NCI-H1436 (cell line): Measurements from ENCODE around the gene ERLIN1.

Source experiments
- DNase-seq: peaks from one replicate; lab custom pipeline; 2025; lab: John Stamatoyannopoulos, UW

ERLIN1 gene

DNA sequence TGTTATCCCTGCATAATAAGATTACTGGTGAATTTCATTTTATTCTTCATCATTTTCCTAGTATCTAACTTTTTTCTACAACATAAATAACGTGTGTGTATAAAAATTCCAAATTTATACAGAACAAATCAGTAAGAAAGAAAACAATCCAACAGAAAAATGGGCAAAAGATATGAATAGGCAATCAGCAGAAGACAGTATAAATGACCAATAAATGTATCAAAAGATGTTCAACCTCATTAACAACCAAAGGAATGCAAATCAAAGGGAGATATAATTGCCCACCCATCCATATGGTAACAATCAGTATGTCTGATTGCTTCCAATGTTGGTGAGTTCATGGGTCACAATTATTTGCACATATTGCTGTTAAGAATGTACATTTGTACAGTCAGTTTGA is 13.5 kb downstream of the ERLIN1 start:
- DNase-seq, result no peak

DNA sequence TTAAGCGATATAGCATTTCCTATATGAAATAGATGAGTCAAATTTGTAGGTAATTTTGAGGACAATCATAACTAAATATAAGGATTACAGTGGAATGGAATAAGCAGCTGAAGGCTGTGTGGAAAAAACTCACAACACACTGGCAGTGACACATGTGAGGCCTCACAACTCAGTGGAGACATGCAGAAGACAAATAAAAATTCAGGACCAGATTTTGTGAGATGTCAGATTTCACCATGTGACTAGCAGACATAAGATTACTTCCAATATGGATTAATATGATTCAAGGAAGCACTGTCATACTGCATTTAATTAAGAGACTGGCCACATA is 17.6 kb downstream of the ERLIN1 start:
- no peak for DNase-seq

DNA sequence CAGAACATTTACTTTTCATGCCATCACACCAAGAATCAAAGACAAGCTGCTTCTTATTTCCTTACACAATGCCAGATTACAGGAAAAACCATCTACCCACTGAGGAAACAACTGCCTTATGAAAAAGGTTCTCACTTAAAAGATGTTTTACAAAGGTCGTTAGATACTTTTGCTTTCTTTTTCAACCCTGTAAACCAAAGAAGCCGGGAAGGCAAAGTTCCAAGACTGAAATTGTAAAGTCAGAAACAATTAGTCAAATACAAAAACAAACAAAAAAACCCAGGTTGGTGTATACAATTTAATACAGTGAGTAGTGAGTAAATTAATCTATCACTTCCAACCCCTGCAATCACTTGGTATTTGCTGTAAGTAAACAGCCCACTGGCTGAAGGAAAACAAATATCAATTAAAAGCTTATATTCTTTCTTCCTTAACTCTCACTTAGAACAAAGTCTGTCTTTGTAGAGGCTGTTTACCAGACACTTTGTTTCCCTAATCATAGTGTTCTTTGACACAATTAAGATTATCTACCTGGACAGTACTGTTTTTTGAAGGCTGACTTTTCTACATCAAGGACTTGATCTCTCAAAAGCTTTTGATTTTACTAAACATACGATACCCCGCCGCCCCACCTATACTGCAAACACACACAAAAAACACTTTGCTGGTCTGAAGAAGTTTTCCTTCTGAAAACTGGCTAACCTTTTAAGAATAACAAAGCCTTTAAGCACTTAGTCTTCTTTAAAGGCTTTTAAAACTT is 18.1 kb downstream of the ERLIN1 start:
- peak; percentile 6 for DNase-seq

DNA sequence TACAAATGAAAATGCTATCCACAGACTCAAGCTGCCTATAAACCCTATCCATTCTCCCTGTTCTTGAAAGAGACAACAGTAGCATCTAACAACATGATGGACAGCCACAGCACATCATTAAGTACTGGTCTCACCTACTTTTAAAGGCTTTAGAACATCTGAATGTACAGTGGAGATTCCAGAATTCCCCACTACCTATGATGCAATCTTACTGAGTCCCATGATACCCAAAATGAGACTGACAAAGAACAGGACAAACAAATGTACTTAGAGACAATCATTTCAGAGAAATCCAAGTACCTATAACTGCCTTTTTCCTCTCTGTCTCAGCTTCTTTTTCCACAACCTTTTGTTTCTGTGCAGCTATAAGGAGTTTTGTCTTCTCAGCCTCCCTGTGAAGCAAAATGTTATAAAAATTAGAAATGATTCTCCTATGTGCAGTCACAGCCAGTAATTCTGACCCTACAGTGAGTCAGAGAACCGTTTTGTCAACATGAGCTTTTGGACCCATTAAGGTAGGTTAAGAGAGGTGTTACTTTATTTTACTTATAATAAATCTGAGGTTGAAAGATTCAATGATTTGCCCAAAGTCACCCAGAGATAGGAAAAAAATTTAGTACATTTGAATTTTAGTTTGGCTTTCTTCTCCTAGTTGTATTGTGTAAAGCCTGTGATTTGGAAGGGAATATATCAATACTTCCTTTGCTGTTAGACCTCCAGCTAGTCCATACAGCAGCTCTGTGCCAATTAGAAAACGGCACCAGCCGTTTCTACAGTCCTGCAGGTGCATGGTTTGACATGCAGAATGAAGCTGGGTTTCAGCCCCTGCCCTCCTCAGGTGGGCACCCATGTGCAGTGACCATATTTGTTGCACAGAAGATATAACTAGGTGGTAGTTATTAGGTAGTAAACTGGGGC is 21.9 kb downstream of the ERLIN1 start:
- DNase-seq, result no peak

DNA sequence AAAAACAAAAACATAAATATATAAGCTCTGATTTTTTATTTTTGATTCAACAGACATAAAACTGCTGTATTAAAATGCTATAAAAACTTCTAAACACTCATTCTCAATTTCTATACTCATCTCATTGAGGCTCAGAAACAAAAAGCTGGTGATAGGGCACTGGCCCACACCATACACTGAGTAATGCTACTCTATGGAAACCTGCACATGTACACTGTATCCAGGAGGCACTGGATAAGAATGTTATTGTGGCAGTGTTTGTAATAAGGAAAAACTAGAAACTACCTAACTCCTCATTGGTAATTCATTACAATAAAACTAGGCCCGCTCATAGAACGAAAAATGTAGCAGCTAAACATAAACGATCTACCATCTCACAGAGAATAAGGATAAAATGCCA is 23.1 kb downstream of the ERLIN1 start:
- no peak for DNase-seq

DNA sequence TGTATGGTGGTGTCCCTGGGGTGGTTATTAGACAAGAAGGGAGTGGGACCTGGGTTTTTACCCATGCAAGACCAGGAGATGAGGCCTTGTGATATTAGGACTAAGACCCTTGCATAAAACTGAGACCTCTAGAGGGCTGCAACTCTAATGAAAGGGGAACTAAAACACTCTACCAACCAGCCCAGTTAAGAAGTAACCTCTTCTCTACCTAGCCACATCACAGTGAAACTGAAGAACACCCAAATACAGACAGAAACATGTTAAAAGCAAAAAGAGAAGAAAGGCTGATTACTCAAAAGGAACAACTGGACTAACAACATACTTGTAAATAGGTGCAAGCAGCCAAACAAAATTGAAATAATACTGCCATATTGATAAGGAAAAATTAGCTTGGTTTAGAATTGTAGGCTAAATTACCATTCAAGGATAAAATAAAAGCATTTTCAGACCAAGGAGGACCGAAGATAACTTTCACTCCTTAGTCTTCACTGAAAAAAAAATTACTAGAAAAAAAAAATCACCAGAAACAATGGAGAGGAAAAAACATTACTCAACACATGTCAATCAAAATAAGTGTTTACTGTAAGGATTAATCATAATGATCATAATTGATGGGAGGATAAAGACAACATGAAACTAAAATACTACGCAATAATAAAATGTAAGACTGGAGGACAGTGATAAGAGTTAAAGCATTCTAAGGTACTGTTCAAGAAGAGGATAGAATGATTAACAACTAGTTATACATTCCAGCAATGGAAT is 27.6 kb downstream of the ERLIN1 start:
- no peak for DNase-seq

DNA sequence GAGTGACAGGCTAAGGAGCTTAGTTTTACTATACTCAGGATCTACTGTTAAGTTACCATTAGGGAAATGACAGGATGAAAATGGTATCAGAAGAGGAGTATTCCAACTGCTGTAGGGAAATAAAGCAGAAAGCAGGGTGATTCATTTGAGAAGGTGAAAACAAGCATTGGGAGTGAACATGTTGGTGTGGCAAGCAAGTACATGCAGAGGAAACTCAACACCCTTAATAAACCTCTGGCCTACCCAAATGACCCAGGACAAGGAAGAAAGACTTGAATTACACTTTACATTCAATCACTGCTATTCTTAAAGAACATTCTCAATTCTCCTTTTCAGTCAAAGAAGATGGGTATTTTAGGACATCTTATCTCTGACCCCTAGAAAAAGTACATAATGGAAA is 28.7 kb downstream of the ERLIN1 start:
- DNase-seq, result no peak

DNA sequence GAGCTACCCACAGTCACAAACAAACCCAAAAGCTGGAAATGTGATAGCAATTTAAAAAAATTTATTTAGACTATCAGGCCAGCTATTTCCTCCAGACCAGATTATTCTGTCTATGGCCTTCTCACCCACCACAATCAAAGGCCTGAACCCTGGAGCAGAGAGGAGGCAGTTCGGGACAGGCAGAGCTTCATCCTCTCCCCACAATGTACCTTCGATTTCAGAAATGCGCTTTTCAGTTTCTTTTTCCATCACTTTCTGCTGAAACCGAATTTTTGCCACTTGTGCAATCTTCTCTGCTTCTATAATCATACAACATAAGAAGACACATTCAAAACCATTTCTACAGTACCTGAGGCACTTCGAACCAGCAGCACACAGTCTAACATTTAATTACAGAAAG is 29.9 kb downstream of the ERLIN1 start:
- DNase-seq, result no peak

DNA sequence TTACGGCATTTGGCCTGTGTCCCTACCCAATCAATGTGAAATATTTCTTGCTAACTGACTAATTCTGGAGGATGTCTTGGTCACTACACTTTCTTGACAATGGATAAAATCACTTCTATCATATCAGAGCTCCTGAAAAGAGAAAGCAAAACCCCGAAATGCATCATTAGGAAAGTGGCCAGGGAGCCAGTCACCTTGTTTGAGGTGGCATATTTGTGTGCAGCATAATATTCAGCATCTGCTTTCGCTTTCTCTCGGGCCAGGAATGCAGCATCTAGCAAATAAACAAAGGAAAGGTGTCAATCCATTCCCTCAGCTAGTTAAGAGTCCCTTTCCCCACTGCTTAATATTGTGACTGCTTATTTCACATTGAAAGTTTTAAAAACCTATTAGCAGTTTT is 31.2 kb downstream of the ERLIN1 start:
- DNase-seq, result no peak

DNA sequence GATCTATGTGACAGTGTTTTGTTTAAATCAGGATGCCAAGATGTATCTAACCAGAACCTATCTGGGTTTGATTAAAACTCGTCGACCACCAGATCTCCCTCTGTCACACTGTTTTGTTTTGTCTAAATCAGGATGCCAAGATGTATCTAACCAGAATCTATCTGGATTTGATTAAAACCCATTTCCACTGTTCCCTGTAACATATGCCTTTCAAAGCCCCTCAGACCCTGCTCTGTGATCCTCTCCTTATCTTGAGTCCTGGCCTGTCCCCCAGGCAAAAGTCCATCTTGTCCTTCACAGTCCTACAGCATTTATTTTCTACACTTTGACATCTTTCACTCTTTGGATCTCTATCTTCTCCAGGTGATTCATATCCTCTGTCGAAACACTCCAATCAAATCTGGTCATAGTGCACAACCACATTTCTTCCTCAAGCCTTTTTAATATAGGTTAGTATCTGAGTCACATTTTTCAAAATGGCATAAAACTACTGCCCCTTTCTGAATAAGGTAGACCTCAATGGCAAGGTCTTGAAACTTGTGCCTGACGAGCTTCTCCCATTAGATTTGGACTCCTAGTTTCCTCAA is 32.5 kb downstream of the ERLIN1 start:
- no peak for DNase-seq

DNA sequence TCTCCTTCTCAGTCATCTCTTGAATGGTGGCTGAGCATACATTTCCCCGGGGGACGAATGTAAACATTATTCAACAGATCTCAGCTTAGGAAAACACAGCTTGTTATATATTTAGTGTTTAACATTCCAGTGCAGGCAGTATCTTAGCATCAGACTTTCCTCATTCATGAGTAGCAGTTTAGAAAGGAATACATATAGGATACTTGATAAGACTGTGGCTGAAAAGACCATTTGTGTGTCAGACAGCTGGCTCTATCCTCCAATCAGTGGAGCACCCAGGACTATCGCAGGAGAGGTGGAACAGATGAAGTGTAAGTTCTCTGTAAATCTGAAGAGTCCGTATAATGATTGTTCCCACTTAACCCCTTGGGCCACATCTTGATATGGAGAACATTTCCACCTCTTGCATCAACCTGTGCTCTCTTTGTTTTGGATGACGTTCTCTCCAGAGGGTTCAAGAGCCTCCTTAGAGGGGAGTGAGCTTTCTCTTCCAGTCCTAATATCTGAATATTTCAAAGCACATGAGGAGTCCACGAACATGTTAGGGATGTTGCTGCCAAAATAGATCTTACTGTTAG is 34.0 kb downstream of the ERLIN1 start:
- DNase-seq, result no peak

DNA sequence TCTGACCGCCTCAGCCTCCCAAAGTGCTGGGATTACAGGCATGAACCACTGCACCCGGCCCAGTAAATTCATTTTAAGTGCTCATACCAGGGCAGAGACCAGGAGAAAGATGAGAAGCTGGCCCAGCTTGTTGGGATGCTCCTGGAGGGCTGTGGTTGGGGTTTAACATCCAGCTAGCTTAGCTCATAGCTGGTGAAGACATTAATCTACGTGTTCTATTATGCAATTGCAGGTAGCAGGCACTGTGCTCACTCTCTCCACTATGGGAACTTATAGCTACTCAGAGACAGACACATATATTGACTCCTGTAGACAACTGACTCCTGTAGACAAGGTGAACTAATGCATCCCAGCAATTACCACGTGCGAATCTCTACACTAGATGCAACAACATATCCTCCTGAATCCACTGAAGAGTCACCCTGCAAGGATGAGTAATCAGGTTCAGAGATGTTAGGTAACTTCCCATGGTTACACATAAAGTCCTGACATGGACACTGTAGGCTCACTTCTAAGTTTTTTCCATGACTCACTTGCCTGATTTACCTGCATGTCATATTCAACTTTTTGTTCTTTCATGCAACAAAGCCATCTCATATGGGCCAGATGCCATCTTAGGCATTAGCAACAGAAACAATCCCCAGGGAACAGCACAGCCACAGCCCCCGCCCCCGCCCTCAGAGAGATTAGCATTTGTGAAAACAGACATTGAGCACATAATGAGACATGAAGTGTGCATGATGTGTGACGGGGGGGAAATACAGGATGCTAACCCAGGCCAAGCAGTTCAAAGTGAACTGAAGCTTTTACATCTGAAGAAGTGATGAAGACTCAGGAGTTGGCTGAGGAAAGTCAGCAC is 37.2 kb downstream of the ERLIN1 start:
- DNase-seq, result peak; percentile 41

DNA sequence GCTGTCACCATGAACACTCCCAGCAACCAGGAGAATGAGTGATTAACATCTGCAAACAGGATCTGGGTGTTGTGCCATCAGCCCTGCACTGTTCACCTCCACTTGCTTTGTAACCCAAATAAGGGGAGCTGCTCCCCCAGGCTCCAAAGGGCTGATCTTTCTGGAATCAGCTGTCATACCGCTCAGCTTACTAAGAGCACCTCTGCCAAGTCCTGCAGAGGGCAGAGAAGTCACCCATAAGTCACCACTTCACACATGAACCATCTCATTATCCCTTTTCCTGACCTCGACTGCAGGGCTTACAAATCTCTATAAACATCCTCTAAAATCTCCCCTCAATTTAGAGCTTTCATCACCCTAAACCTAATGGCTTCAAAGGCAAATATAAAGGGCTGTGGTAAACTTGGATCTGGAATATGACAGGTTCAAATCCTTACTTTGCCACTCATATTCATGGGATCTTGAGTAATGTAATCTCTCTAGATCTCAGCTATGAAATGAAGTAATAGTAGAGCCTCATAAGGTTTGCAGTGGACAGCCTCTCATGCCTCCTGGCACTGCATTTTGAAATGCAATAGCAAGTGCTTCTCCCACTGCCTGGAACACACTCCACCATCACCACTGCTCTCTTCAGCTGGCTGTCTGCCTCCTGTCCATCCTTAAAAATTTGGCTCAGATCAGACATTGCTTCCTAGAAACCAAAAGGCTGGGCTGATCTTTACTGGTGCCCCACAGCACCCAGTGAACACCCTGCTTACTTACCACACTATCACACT is 38.8 kb downstream of the ERLIN1 start:
- DNase-seq, result no peak

DNA sequence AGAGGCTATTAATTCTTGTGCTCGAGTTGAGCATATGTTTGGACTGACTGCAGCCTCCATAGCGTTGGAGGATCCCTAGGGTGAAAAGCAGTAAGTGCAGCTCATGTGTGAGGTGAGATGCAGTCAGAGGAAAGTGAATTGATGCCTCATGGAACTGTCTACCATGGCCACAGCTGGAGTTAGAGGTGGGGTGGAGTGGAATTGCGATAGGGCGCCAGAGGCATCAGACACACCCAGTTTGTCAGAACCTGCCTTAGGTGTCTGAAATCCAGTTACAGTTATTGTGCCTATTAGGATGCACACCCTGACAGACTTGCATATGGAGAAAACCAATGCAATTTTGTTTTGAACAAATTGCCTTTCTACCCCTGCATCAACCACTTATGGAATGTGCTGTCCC is 39.4 kb downstream of the ERLIN1 start:
- DNase-seq, result no peak

DNA sequence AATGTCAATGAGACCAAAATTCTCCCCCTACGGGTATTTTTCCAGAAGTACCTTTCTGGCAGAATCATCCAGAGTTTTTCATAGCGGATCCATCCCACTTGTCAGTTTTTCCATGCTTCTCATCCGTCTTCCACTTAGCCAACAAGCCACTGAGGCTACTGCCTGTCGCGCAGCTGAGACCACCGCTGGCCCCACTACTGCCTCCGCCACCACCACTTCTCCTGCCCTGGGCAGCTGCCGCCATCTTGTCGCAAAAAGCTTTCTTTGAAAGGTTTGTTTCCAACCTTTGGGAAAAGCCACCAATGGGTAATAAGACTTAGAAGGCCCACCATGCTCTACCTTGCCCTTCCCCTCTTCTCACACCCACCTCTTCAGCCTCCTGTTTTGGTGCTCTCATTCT is 42.1 kb downstream of the ERLIN1 start:
- no peak for DNase-seq

DNA sequence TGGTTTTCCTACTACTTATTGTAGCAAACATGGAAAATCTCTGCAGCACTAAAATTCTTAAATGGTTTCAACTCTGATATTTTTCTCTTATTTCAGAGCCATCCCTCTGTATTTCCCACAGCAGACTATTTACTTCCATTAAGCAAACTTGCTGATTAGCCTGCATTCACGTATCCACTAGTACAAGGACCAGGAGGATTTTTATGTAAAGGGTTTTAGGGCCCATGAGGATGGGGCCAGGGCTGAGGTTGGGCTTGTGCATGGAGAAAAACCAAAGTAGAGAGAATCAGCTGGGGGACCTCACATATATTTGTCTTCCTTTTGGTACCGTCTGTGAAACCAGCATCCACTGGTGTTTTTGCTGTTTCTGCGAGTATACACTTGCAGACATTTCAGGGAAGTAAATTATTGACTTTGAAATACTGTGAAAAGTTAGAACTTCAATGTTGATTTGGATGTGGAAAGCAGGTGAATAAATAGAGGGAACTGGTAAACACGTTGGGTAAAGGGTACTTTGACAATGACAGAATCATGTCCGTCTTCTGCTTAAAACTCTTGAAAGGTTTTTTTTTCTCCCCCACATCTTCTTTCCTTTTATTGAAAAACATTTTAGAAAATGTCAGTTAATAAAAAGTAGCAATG is 44.3 kb downstream of the ERLIN1 start:
- no peak for DNase-seq

DNA sequence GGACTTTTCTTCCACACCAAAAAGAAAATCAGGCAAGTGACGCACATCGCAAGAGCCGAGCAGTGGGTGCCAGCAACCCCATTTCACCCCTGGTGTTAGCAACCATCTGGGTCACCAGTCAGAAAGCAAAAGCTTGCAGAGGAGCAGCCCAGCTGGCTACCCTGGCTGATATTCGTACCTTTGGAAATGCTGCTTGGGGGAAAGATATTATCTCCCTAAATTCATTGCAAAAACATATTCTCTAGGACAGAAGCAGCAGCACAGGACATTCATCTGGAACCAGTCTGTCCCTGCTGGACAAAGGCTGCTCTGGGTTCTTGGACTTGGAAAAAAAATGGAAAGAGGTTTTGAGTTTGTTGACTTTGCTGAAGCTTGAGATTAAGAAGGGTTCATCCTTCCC is 45.8 kb downstream of the ERLIN1 start:
- DNase-seq, result no peak

DNA sequence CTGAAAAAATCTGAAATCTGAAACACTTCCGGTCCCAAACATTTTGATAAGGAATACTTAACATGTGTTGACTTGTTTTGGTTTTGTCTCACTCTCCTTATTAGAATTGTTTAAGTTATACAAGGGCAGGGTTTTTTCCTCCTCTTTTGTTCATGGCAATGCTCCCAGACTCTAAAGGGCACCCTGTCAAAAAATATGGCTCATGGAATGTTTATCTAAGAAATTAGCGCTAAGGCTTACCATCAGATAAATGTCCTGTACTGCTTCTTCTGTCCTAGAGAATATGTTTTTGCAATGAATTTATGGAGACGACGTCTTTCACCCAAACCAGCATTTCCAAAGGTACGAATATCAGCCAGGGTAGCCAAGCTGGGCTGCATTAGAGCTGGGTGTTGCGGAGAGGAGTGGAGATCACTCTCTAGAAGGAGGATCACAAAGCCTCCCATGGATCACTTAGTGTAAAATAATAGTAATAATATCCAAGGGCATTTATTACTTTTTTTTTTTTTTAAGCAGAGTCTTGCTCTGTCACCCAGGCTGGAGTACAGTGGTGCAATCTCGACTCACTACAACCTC is 46.8 kb downstream of the ERLIN1 start:
- no peak for DNase-seq

DNA sequence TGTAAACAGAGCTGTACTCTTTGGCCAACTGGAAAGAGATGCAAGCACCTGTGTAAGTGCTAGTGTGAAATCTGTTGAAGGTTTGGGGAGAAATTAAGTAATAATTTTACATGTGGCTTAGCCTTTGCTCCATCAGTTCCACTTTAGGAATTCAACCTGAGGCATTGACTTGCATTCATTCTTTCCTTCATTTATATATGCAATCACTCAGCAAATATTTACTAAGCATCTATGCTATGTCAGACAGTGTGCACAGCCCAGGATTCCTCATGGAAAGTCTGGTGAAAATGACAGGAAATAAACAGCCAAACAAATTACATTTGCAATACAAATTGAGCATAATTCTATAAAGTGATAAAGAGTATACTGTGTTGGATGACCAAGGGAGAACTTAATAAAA is 50.3 kb downstream of the ERLIN1 start:
- no peak for DNase-seq
